ENCODE measurements around the gene TRAF4. TPM values are rescaled to one million over a fixed set of nuclear protein-coding genes. Genes with fewer than 3 reads are reported as not detected.
A peak's percentile ranks its signal among the peaks of the same experiment; 100 is the strongest.

Gene TRAF4
- total RNA-seq, 1 experiment from 2014 or later = 227 TPM

DNA sequence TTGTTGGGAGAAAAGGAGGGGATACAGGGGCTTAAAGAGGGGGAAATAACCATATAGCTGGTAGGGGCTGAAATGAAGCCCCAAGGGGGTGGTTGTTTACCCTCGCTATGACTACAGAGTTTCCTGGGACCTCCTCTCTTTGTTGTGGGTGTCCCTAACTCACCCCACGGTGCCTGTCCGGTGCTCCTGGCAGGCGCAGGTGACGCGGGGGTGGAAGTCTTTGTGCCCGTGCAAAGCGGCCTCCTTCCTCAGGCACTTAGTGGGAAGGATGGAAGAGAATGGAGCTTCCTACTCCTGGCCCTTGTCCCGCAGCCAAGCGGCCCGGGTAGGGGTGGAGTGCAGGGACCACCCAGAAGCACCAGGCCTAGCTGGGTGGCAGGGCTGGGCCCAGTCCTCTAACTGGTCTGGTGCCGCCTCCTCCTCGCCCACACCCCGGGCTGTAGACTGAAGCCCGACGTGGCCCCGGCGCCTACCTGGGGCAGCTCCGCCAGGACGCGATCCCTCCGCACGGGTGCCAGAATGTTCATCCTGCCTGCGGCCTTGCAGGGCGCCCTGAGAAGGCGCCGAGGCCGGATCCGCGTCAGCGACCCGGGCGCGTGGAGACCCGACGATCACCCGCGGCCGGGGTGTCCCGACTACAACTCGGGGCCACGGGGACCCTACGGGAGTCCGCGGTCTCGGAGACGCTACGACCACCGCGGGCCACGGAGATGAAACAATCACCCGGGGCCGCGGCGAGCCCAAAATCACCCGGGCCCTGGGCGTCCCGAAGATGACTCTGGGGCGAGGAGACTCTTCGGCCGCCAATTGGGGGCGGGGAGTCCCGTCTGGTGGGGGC is 26.9 kb upstream of the TRAF4 start:
- peaks cover 46 to 60% (median 47%) of the 10 kb centered on the region in 3 experiments for H3K36me3 Mint-ChIP-seq (ENCODE audit: insufficient read depth in 1 of 3, low read depth in 3 of 3)
- peak overlapping the region; percentile 99 for H3K4me3 Mint-ChIP-seq
- no peak overlapping the region for H2BK20ac ChIP-seq (ENCODE audit: low read depth, low read length, poor library complexity, severe bottlenecking)
- TF ChIP-seq, protein P1, sequence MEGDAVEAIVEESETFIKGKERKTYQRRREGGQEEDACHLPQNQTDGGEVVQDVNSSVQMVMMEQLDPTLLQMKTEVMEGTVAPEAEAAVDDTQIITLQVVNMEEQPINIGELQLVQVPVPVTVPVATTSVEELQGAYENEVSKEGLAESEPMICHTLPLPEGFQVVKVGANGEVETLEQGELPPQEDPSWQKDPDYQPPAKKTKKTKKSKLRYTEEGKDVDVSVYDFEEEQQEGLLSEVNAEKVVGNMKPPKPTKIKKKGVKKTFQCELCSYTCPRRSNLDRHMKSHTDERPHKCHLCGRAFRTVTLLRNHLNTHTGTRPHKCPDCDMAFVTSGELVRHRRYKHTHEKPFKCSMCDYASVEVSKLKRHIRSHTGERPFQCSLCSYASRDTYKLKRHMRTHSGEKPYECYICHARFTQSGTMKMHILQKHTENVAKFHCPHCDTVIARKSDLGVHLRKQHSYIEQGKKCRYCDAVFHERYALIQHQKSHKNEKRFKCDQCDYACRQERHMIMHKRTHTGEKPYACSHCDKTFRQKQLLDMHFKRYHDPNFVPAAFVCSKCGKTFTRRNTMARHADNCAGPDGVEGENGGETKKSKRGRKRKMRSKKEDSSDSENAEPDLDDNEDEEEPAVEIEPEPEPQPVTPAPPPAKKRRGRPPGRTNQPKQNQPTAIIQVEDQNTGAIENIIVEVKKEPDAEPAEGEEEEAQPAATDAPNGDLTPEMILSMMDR (conservative IDR thresholded peaks at IDR 0.05) = no peak
- H4K20me1 ChIP-seq (ENCODE audit: control insufficient read depth, insufficient read depth, insufficient read length) = no peaks in the 10 kb centered on the region
- H2BK12ac ChIP-seq (ENCODE audit: insufficient read length, low read depth, low read length) = no peak overlapping the region
- no peak overlapping the region for H4K5ac ChIP-seq (ENCODE audit: insufficient read length, low read depth, low read length)
- peak overlapping the region; percentile 67 for H3K4me2 ChIP-seq (ENCODE audit: insufficient read depth, insufficient read length, low read length)
- H3K27me3 ChIP-seq (ENCODE audit: insufficient read depth, low read length) = no peaks in the 10 kb centered on the region
- WGBS (ENCODE audit: extremely low coverage, insufficient read length, low lambda C conversion rate) = no CpG with 5 or more reads among the region's 63 CpGs
- no peaks in the 10 kb centered on the region for H3K9me3 ChIP-seq (ENCODE audit: control insufficient read depth, low read depth, low read length)
- H2BK5ac ChIP-seq (ENCODE audit: insufficient read length, low read length) = no peak overlapping the region
- peaks cover 4% of the 10 kb centered on the region for H3K79me1 ChIP-seq (ENCODE audit: insufficient read depth, low read depth, low read length, poor library complexity, severe bottlenecking)
- no peak overlapping the region for H4K91ac ChIP-seq (ENCODE audit: insufficient read length, low read depth, low read length)
- no peak overlapping the region for H3K23ac ChIP-seq (ENCODE audit: insufficient read length, low read depth, low read length)
- H2BK15ac ChIP-seq (ENCODE audit: low read depth, low read length) = no peak overlapping the region
- H2BK120ac ChIP-seq (ENCODE audit: low read depth, low read length, poor library complexity, severe bottlenecking) = no peak overlapping the region
- peak; percentile 55 for DNase-seq
- no peak overlapping the region for H2AK5ac ChIP-seq (ENCODE audit: insufficient read length, low read length)
- no peak overlapping the region for H2AFZ ChIP-seq (ENCODE audit: low read length)
- no peak overlapping the region for H3K27ac ChIP-seq (ENCODE audit: insufficient read length, low read depth, low read length)
- peaks cover 8% of the 10 kb centered on the region; the same call in 1 of the 2 replicates for H3K4me1 ChIP-seq (ENCODE audit: insufficient read depth, low read length)
- no peak overlapping the region for H3T11ph ChIP-seq (ENCODE audit: low read length)
- H3K27me3 Mint-ChIP-seq (ENCODE audit: low read depth) = no peaks in the 10 kb centered on the region
- peak overlapping the region in 2 of 3 experiments; percentile 70 to 92; a peak in 3 of 7 replicates for H3K27ac Mint-ChIP-seq
- peaks cover 27% of the 10 kb centered on the region for H3K23me2 ChIP-seq (ENCODE audit: insufficient read length, low read depth, low read length, poor library complexity, severe bottlenecking)
- peak overlapping the region; percentile 59 for H3K9ac ChIP-seq (ENCODE audit: extremely low read depth, insufficient read length, low read length)
- H3K4me1 Mint-ChIP-seq = peaks cover 30 to 52% of the 10 kb centered on the region in 2 experiments
- H4K8ac ChIP-seq (replicated peaks; ENCODE audit: insufficient read length, low read depth, low read length) = no peak overlapping the region
- H3K4ac ChIP-seq (ENCODE audit: low read depth, low read length) = no peak overlapping the region
- peaks cover 24% of the 10 kb centered on the region; the same call in 1 of the 2 replicates for H3K79me2 ChIP-seq (ENCODE audit: insufficient read depth, low read length)
- H3K56ac ChIP-seq (ENCODE audit: insufficient read length, low read depth, low read length) = no peak overlapping the region
- peak overlapping the region; percentile 4 for H3K14ac ChIP-seq (ENCODE audit: insufficient read depth, low read length)
- no peaks in the 10 kb centered on the region; a peak in 1 of 5 replicates for H3K9me3 Mint-ChIP-seq
- peak overlapping the region; percentile 49 for H3K18ac ChIP-seq (ENCODE audit: insufficient read length, low read depth, low read length)
